Colonic mucosa (tissue), 4 donors: ENCODE data around the gene CSMD2. TPM values are rescaled to one million over a fixed set of nuclear protein-coding genes. Genes with fewer than 3 reads are reported as not detected.

ENCODE experiments used
- DNase-seq: peaks from one replicate; pipeline ENCODE4 v3.0.0-alpha.2; 2020
- H3K27ac ChIP-seq: fragments of 200-600 bp; one replicate; pipeline ENCODE4 v1.8.0; 2021
- H3K27me3 ChIP-seq: fragments of 200-600 bp; one replicate; pipeline ENCODE4 v1.8.0; 2021
- H3K36me3 ChIP-seq: fragments of 200-600 bp; one replicate; pipeline ENCODE4 v1.8.0; 2021
- H3K4me1 ChIP-seq: fragments of 200-600 bp; one replicate; pipeline ENCODE4 v1.8.0; 2021; ENCODE audit warnings: mild to moderate bottlenecking
- H3K4me3 ChIP-seq: fragments of 200-600 bp; one replicate; pipeline ENCODE4 v1.8.0; 2021
- H3K9ac ChIP-seq, 2 donors: one replicate each; pipeline ENCODE4 v1.7.0; 2013; ENCODE audit warnings: control low read depth in 2 of 2, low read depth in 2 of 2, low read length in 2 of 2
- H3K9me3 ChIP-seq: fragments of 200-600 bp; one replicate; pipeline ENCODE4 v1.8.0; 2021
- CTCF ChIP-seq: fragments of 200-600 bp; IDR thresholded peaks from one replicate; pipeline ENCODE4 v1.8.0; 2022; ENCODE audit warnings: antibody characterized with exemption, mild to moderate bottlenecking
- intact Hi-C: fragments of 100-400 bp; cut with DNase I; formaldehyde crosslinking; loops from one replicate; pipeline ENCODE4 v1.14.1; 2022
- total RNA-seq, 2 donors: library from RNA; stranded (reverse); fragmentation: NEBNext Ultra II Directional in 1 of 2; extraction: Animal tissue kit (Norgen Biotek cat#: 25700) in 1 of 2; gene quantifications; one replicate each; pipeline ENCODE4 v1.2.1, GENCODE V29; 2021
- donor health status: healthy.
- donor health status: DM: no; HTN: no; CAD: no.
- donor health status: DM: no; HTN: no; CAD: no.

Gene CSMD2
- total RNA-seq, 2 donors from 2014 or later: 0.05 to 0.10 TPM

- no peaks in the 10 kb centered on the region for H3K36me3 ChIP-seq
- no peak overlapping the region for H3K9ac ChIP-seq
- no peaks in the 10 kb centered on the region for H3K9me3 ChIP-seq
- no peaks in the 10 kb centered on the region for H3K27me3 ChIP-seq
- H3K27ac ChIP-seq: no peak overlapping the region
- H3K4me3 ChIP-seq: no peak overlapping the region
- no peak for TF ChIP-seq CTCF
- no peaks in the 10 kb centered on the region for H3K4me1 ChIP-seq
- no peak for DNase-seq
- intact Hi-C loops: no loop called here
Measured at GRCh38 chr1:33876970-33877650, 287.9 kb downstream of the CSMD2 start.

- Histone ChIP-seq H3K9me3 (no peaks in the 10 kb centered on the region), H3K4me3 (no peak overlapping the region), H3K9ac (no peak overlapping the region), H3K27me3 (no peaks in the 10 kb centered on the region), H3K36me3 (no peaks in the 10 kb centered on the region), H3K4me1 (no peaks in the 10 kb centered on the region), H3K27ac (no peak overlapping the region)
- no peak for DNase-seq
- TF ChIP-seq CTCF: no peak
- intact Hi-C loops: no loop called here
Measured at GRCh38 chr1:33875862-33876261, 289.2 kb downstream of the CSMD2 start.

- H3K36me3 ChIP-seq: no peaks in the 10 kb centered on the region
- no peaks in the 10 kb centered on the region for H3K27me3 ChIP-seq
- TF ChIP-seq CTCF: no peak
- H3K9ac ChIP-seq: no peak overlapping the region
- no peak overlapping the region for H3K27ac ChIP-seq
- intact Hi-C loops: no loop called here
- no peak for DNase-seq
- H3K4me1 ChIP-seq: no peaks in the 10 kb centered on the region
- H3K9me3 ChIP-seq: no peaks in the 10 kb centered on the region
- no peak overlapping the region for H3K4me3 ChIP-seq
Measured at GRCh38 chr1:33874636-33875035, 290.4 kb downstream of the CSMD2 start.

- intact Hi-C loops: no loop called here
- H3K9ac ChIP-seq: no peak overlapping the region
- no peaks in the 10 kb centered on the region for H3K4me1 ChIP-seq
- H3K36me3 ChIP-seq: no peaks in the 10 kb centered on the region
- H3K4me3 ChIP-seq: no peak overlapping the region
- no peak for TF ChIP-seq CTCF
- no peaks in the 10 kb centered on the region for H3K9me3 ChIP-seq
- no peaks in the 10 kb centered on the region for H3K27me3 ChIP-seq
- DNase-seq: no peak
- no peak overlapping the region for H3K27ac ChIP-seq
Measured at GRCh38 chr1:33872683-33873082, 292.3 kb downstream of the CSMD2 start.

- Histone ChIP-seq H3K36me3 (no peaks in the 10 kb centered on the region), H3K27ac (no peak overlapping the region), H3K9ac (no peak overlapping the region), H3K9me3 (no peaks in the 10 kb centered on the region), H3K27me3 (no peaks in the 10 kb centered on the region), H3K4me3 (no peak overlapping the region), H3K4me1 (no peaks in the 10 kb centered on the region)
- DNase-seq: no peak
- intact Hi-C loops: no loop called here
- TF ChIP-seq CTCF: no peak
Measured at GRCh38 chr1:33872275-33872674, 292.8 kb downstream of the CSMD2 start.
